D341Med (cell line): ENCODE data around the gene EXOC6B.

Source experiments
- DNase-seq: peaks from one replicate; pipeline ENCODE4 v3.0.0; 2012; ENCODE audit warnings: low spot score

Gene EXOC6B

GRCh38 chr2:72132981-72133720, 692.7 kb downstream of the EXOC6B start:
- no peak for DNase-seq

- no peak for DNase-seq
These were observed 693.7 kb downstream of the EXOC6B start for GRCh38 chr2:72131916-72132841.

- DNase-seq: no peak
These were observed 694.4 kb downstream of the EXOC6B start for GRCh38 chr2:72131371-72131891.

GRCh38 chr2:72130659-72131360, 695.0 kb downstream of the EXOC6B start:
- no peak for DNase-seq

GRCh38 chr2:72129681-72130340, 696.0 kb downstream of the EXOC6B start:
- DNase-seq: no peak

GRCh38 chr2:72128843-72129227, 697.0 kb downstream of the EXOC6B start:
- DNase-seq: peak; percentile 6

- DNase-seq: no peak
These were observed 697.6 kb downstream of the EXOC6B start for GRCh38 chr2:72128059-72128842.

- DNase-seq: no peak
These were observed 698.3 kb downstream of the EXOC6B start for GRCh38 chr2:72127401-72128058.

- DNase-seq: peak; percentile 4
These were observed 699.4 kb downstream of the EXOC6B start for GRCh38 chr2:72126186-72127100.
